ENCODE results near the gene FIZ1.

GRCh38 chr19:55635334-55635717 lies 36.0 kb upstream of the FIZ1 start:
- no peak for TF ChIP-seq YY1 (IDR thresholded peaks at IDR 0.05; ENCODE audit: insufficient read depth, insufficient read length)
- TF ChIP-seq ZNF274 (IDR thresholded peaks at IDR 0.05; ENCODE audit: low read depth, low read length), result no peak
- no peak for TF ChIP-seq SUZ12 (IDR thresholded peaks at IDR 0.05; ENCODE audit: extremely low read depth, insufficient read depth, insufficient read length)

Data from NT2/D1 (cell line).